HCT116 (cell line): ENCODE results near the gene TMEM117. TPM values are rescaled to one million over a fixed set of nuclear protein-coding genes. Genes with fewer than 3 reads are reported as not detected.

Source experiments
- ATAC-seq: fragments of 200-7000 bp; cut with Tn5 transposase; 2 replicates; pipeline ENCODE4 v1.9.1; 2020; ENCODE audit warnings: mild to moderate bottlenecking, moderate library complexity
- BruUV-seq: library from RNA; stranded (reverse); fragments of 400-500 nt; replicated peaks from 2 replicates; lab custom pipeline; 2021; lab: Mats Ljungman, UMichigan
- CTCF ChIA-PET: fragments of 300-600 bp; sonication (Branson Sonifier 250); formaldehyde crosslinking; loops from one replicate; lab custom pipeline; 2021; ENCODE audit warnings: antibody characterized with exemption; lab: Charles Lee
- POLR2A ChIA-PET: fragments of 300-600, 350-600 bp; sonication (Branson Sonifier 250); formaldehyde crosslinking; loops from one replicate; lab custom pipeline; 2021; ENCODE audit warnings: antibody characterized with exemption; lab: Charles Lee
- RAD21 ChIA-PET, 2 experiments: fragments of 300-600 bp; sonication (Branson Sonifier 250); formaldehyde crosslinking; loops; one replicate each; lab custom pipeline; 2023; ENCODE audit warnings: low total read pairs in 2 of 2; ENCODE audit not compliant: uncharacterized antibody in 2 of 2, unreplicated experiment in 2 of 2, low non-redundant PET in 1 of 2; lab: Charles Lee
- DNase-seq: peaks from one replicate; pipeline ENCODE4 v3.0.0-alpha.2; 2010; ENCODE audit warnings: low read depth, low spot score
- H2AFZ ChIP-seq: fragments of 200-600 bp; shearing (Covaris generic), sonication (generic); 2 replicates; pipeline ENCODE4 v1.6.1; 2017; ENCODE audit warnings: low read depth, mixed run types, mixed read lengths, antibody characterized with exemption, low read length; ENCODE audit not compliant: poor library complexity, severe bottlenecking
- H3K27ac ChIP-seq: 2 replicates; pipeline ENCODE4 v1.5.1; 2012; ENCODE audit warnings: low read depth, low read length
- H3K27me3 ChIP-seq: fragments of 200-600 bp; sonication (generic); 2 replicates; pipeline ENCODE4 v1.6.1; 2016; ENCODE audit warnings: mixed run types, low read length, mixed read lengths; ENCODE audit not compliant: insufficient read depth
- H3K36me3 ChIP-seq, 2 experiments: fragments of 200-500 bp in 1 of 2; fragments of 200-600 bp in 1 of 2; sonication (Bioruptor generic) in 1 of 2; sonication (generic) in 1 of 2; 2 replicates each; pipeline versions ENCODE4 v1.5.1 to v1.6.1; 2014 to 2016; ENCODE audit warnings: low read length in 2 of 2, inconsistent platforms in 1 of 2, mixed read lengths in 1 of 2, mixed run types in 1 of 2; ENCODE audit not compliant: insufficient read depth in 2 of 2, control insufficient read depth in 1 of 2
- H3K4me1 ChIP-seq, 2 experiments: fragments of 200-600 bp in 1 of 2; sonication (generic) in 1 of 2; 2 replicates each; pipeline versions ENCODE4 v1.5.1 to v1.6.1; 2012 to 2017; ENCODE audit warnings: low read length in 2 of 2, inconsistent platforms in 1 of 2, mild to moderate bottlenecking in 1 of 2, mixed read lengths in 1 of 2, mixed run types in 1 of 2, moderate library complexity in 1 of 2; ENCODE audit not compliant: insufficient read depth in 2 of 2, control insufficient read depth in 1 of 2
- H3K4me2 ChIP-seq: fragments of 200-600 bp; sonication (generic); 2 replicates; pipeline ENCODE4 v1.6.1; 2017; ENCODE audit warnings: mixed run types, low read length, mixed read lengths
- H3K4me3 ChIP-seq, 2 experiments: fragments of 200-600 bp in 1 of 2; sonication (generic) in 1 of 2; replicated peaks in 1 of 2; 2 replicates each; pipeline ENCODE4 v1.5.1; 2011 to 2016; ENCODE audit warnings: low read length in 2 of 2, control low read depth in 1 of 2, low read depth in 1 of 2, mild to moderate bottlenecking in 1 of 2, mixed read lengths in 1 of 2, mixed run types in 1 of 2
- H3K79me2 ChIP-seq: fragments of 200-600 bp; sonication (generic); 2 replicates; pipeline ENCODE4 v1.6.1; 2017; ENCODE audit warnings: mild to moderate bottlenecking, mixed run types, low read length, moderate library complexity, mixed read lengths; ENCODE audit not compliant: insufficient read depth
- H3K9ac ChIP-seq: fragments of 200-600 bp; sonication (generic); 2 replicates; pipeline ENCODE4 v1.6.1; 2016; ENCODE audit warnings: low read length, mixed read lengths
- H3K9me2 ChIP-seq: fragments of 200-600 bp; sonication (generic), shearing (Covaris generic); 2 replicates; pipeline ENCODE4 v1.6.1; 2017; ENCODE audit warnings: mixed run types, mild to moderate bottlenecking, moderate library complexity; ENCODE audit not compliant: insufficient read depth
- H3K9me3 ChIP-seq, 2 experiments: fragments of 200-500 bp in 1 of 2; fragments of 200-600 bp in 1 of 2; sonication (Bioruptor generic) in 1 of 2; sonication (generic) in 1 of 2; 2 replicates each; pipeline ENCODE4 v1.6.1; 2014 to 2017; ENCODE audit warnings: low read length in 2 of 2, mixed read lengths in 2 of 2, inconsistent platforms in 1 of 2, low read depth in 1 of 2, mild to moderate bottlenecking in 1 of 2, mixed run types in 1 of 2, moderate library complexity in 1 of 2; ENCODE audit not compliant: control insufficient read depth in 1 of 2, insufficient read depth in 1 of 2
- H4K20me1 ChIP-seq: fragments of 200-600 bp; sonication (generic), shearing (Covaris generic); 2 replicates; pipeline ENCODE4 v1.6.1; 2017; ENCODE audit warnings: mixed run types, mild to moderate bottlenecking, moderate library complexity; ENCODE audit not compliant: insufficient read depth
- CBX3 ChIP-seq: IDR thresholded peaks from 2 replicates; pipeline ENCODE4 v1.6.1; 2012; ENCODE audit warnings: low read depth
- EGR1 ChIP-seq: IDR thresholded peaks from 2 replicates; pipeline ENCODE4 v1.6.1; 2012; ENCODE audit warnings: low read depth
- ELF1 ChIP-seq: IDR thresholded peaks from 2 replicates; pipeline ENCODE4 v1.6.1; 2012; ENCODE audit warnings: low read depth, borderline replicate concordance
- EZH2 ChIP-seq: fragments of 200-600 bp; sonication (generic); IDR thresholded peaks from 2 replicates; pipeline ENCODE4 v1.6.1; 2017; ENCODE audit warnings: antibody characterized with exemption, mixed run types
- EZH2phosphoT487 ChIP-seq: fragments of 200-600 bp; IDR thresholded peaks from 2 replicates; pipeline ENCODE4 v1.6.1; 2018; ENCODE audit warnings: antibody characterized with exemption, borderline replicate concordance
- FOSL1 ChIP-seq: IDR thresholded peaks from 2 replicates; pipeline ENCODE4 v1.6.1; 2012; ENCODE audit warnings: low read depth
- JUND ChIP-seq: IDR thresholded peaks from 2 replicates; pipeline ENCODE4 v1.6.1; 2012
- POLR2A ChIP-seq: IDR thresholded peaks from 2 replicates; pipeline ENCODE4 v1.7.0; 2011; ENCODE audit warnings: borderline replicate concordance; ENCODE audit not compliant: insufficient read depth, insufficient read length; ENCODE audit errors: extremely low read depth
- POLR2AphosphoS5 ChIP-seq: IDR thresholded peaks from 2 replicates; pipeline ENCODE4 v1.6.1; 2011; ENCODE audit warnings: mild to moderate bottlenecking, low read depth, low read length, moderate library complexity
- RAD21 ChIP-seq: IDR thresholded peaks from 2 replicates; pipeline ENCODE4 v1.6.1; 2012; ENCODE audit warnings: low read depth, mild to moderate bottlenecking
- SP1 ChIP-seq: IDR thresholded peaks from 2 replicates; pipeline ENCODE4 v1.6.1; 2012; ENCODE audit warnings: low read depth
- TCF7L2 ChIP-seq: IDR thresholded peaks from 2 replicates; pipeline ENCODE4 v1.7.0; 2011; ENCODE audit warnings: borderline replicate concordance, inconsistent platforms; ENCODE audit not compliant: insufficient read depth, insufficient read length; ENCODE audit errors: extremely low read depth
- intact Hi-C: fragments of 100-400 bp; cut with micrococcal nuclease; formaldehyde crosslinking; loops from 2 replicates; pipeline ENCODE4 v1.10.0; 2022
- total RNA-seq: library from RNA; stranded (reverse); gene quantifications from one replicate; pipeline ENCODE4 v1.2.1, GENCODE V29; 2021; ENCODE audit not compliant: unreplicated experiment
- TF ChIP-seq, protein P1 (sequence below): IDR thresholded peaks from 2 replicates; pipeline ENCODE4 v1.6.1; 2012; ENCODE audit warnings: low read depth
- TF ChIP-seq, protein P2 (sequence below), 3 experiments: fragments of 200-600 bp in 1 of 3; sonication (generic) in 1 of 3; IDR thresholded peaks in 2 of 3; conservative IDR thresholded peaks in 1 of 3; 2 replicates each; pipeline ENCODE4 v1.5.1; 2012 to 2017; ENCODE audit warnings: low read depth in 2 of 3, low read length in 2 of 3, antibody characterized with exemption in 1 of 3, borderline replicate concordance in 1 of 3, control low read depth in 1 of 3, mild to moderate bottlenecking in 1 of 3, mixed read lengths in 1 of 3, mixed run types in 1 of 3, moderate library complexity in 1 of 3; ENCODE audit not compliant: insufficient read depth in 1 of 3
- TF ChIP-seq, protein P3 (sequence below): IDR thresholded peaks from 2 replicates; pipeline ENCODE4 v1.6.1; 2012

Gene TMEM117
- total RNA-seq, 1 experiment from 2014 or later, result 3.6 TPM

- TF ChIP-seq SP1 (no peak), CBX3 (no peak), TCF7L2 (no peak), ELF1 (no peak)
Measured at GRCh38 chr12:43856972-43857371, 21.1 kb downstream of the TMEM117 start (continued).

DNA sequence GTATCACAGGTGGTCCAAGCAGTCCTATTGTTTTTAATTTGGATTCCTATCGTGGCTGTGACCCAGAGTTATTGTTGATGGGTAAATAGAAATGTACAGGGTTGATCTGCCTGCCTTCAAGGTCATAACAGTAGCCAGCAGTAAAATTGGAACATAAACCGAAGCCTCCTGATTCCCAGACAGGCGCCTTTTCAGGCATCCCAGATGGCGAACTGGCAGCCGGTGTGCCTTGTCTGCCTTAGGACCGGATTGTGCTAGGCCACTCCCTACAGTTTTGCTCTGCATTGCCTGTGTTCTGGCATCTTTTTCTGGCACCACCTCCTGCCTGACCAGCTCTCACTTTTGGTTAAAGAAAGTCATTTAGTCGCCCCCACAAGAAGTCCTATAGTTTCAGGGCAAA, 22.2 kb downstream of the TMEM117 start:
- no peak overlapping the region for H3K4me3 ChIP-seq
- no TSS peak for BruUV-seq
- no peaks in the 10 kb centered on the region for H3K79me2 ChIP-seq
- no peaks in the 10 kb centered on the region for H3K4me1 ChIP-seq
- no peaks in the 10 kb centered on the region for H3K9me2 ChIP-seq
- intact Hi-C loops, result no loop called here
- ChIA-PET RAD21 (no interaction called here), CTCF (no interaction called here), POLR2A (no interaction called here)
- no peak overlapping the region for H3K9ac ChIP-seq
- H3K36me3 ChIP-seq, result no peaks in the 10 kb centered on the region
- DNase-seq, result no peak
- H3K4me2 ChIP-seq, result no peak overlapping the region
- no peaks in the 10 kb centered on the region for H3K9me3 ChIP-seq
- no peak for ATAC-seq
- H3K27me3 ChIP-seq, result no peaks in the 10 kb centered on the region
- no peak overlapping the region for H3K27ac ChIP-seq
- H4K20me1 ChIP-seq, result no peaks in the 10 kb centered on the region
- no peak overlapping the region for H2AFZ ChIP-seq
- TF ChIP-seq EGR1, result no peak

- Histone ChIP-seq H3K4me3 (no peak overlapping the region), H3K27me3 (no peaks in the 10 kb centered on the region), H3K4me1 (no peaks in the 10 kb centered on the region), H3K27ac (no peak overlapping the region), H3K79me2 (no peaks in the 10 kb centered on the region), H2AFZ (no peak overlapping the region), H3K4me2 (no peak overlapping the region), H3K9me2 (no peaks in the 10 kb centered on the region), H3K36me3 (no peaks in the 10 kb centered on the region), H3K9ac (no peak overlapping the region), H4K20me1 (no peaks in the 10 kb centered on the region), H3K9me3 (no peaks in the 10 kb centered on the region)
- RAD21 ChIA-PET, result no interaction called here
- BruUV-seq, result no TSS peak
- no peak for DNase-seq
- CTCF ChIA-PET, result no interaction called here
- intact Hi-C loops, result no loop called here
- no peak for ATAC-seq
- POLR2A ChIA-PET, result no interaction called here
- TF ChIP-seq SP1, result no peak
- TF ChIP-seq FOSL1, result no peak
- no peak for TF ChIP-seq EZH2
- no peak for TF ChIP-seq EZH2phosphoT487
- no peak for TF ChIP-seq POLR2A
- TF ChIP-seq, protein P1, sequence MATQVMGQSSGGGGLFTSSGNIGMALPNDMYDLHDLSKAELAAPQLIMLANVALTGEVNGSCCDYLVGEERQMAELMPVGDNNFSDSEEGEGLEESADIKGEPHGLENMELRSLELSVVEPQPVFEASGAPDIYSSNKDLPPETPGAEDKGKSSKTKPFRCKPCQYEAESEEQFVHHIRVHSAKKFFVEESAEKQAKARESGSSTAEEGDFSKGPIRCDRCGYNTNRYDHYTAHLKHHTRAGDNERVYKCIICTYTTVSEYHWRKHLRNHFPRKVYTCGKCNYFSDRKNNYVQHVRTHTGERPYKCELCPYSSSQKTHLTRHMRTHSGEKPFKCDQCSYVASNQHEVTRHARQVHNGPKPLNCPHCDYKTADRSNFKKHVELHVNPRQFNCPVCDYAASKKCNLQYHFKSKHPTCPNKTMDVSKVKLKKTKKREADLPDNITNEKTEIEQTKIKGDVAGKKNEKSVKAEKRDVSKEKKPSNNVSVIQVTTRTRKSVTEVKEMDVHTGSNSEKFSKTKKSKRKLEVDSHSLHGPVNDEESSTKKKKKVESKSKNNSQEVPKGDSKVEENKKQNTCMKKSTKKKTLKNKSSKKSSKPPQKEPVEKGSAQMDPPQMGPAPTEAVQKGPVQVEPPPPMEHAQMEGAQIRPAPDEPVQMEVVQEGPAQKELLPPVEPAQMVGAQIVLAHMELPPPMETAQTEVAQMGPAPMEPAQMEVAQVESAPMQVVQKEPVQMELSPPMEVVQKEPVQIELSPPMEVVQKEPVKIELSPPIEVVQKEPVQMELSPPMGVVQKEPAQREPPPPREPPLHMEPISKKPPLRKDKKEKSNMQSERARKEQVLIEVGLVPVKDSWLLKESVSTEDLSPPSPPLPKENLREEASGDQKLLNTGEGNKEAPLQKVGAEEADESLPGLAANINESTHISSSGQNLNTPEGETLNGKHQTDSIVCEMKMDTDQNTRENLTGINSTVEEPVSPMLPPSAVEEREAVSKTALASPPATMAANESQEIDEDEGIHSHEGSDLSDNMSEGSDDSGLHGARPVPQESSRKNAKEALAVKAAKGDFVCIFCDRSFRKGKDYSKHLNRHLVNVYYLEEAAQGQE, result no peak
- TF ChIP-seq, protein P2, sequence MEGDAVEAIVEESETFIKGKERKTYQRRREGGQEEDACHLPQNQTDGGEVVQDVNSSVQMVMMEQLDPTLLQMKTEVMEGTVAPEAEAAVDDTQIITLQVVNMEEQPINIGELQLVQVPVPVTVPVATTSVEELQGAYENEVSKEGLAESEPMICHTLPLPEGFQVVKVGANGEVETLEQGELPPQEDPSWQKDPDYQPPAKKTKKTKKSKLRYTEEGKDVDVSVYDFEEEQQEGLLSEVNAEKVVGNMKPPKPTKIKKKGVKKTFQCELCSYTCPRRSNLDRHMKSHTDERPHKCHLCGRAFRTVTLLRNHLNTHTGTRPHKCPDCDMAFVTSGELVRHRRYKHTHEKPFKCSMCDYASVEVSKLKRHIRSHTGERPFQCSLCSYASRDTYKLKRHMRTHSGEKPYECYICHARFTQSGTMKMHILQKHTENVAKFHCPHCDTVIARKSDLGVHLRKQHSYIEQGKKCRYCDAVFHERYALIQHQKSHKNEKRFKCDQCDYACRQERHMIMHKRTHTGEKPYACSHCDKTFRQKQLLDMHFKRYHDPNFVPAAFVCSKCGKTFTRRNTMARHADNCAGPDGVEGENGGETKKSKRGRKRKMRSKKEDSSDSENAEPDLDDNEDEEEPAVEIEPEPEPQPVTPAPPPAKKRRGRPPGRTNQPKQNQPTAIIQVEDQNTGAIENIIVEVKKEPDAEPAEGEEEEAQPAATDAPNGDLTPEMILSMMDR (IDR thresholded peaks at IDR 0.05 in 2 of 3, conservative IDR thresholded peaks at IDR 0.05 in 1 of 3; ENCODE audit: borderline replicate concordance in 1 of 3, insufficient read depth in 1 of 3, low read depth in 2 of 3, low read length in 2 of 3), result no peak
- TF ChIP-seq POLR2AphosphoS5, result no peak
- TF ChIP-seq, protein P3, sequence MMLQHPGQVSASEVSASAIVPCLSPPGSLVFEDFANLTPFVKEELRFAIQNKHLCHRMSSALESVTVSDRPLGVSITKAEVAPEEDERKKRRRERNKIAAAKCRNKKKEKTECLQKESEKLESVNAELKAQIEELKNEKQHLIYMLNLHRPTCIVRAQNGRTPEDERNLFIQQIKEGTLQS, result no peak
- no peak for TF ChIP-seq CBX3
- TF ChIP-seq ELF1, result no peak
- no peak for TF ChIP-seq RAD21
- TF ChIP-seq JUND, result no peak
Measured at GRCh38 chr12:43858991-43859390, 23.1 kb downstream of the TMEM117 start.
